Thyroid gland (tissue), 4 donors: ENCODE results near the gene DPP4. TPM values are rescaled to one million over a fixed set of nuclear protein-coding genes. Genes with fewer than 3 reads are reported as not detected.

Source experiments
- DNase-seq, 2 donors: peaks; one replicate each; pipeline ENCODE4 v3.0.0-alpha.2; 2019
- H3K27ac ChIP-seq, 3 donors: fragments of 200-600 bp; sonication (generic); 1 replicate in 2 of 3; 2 replicates in 1 of 3; pipeline ENCODE4 v1.5.1; 2016 to 2019; ENCODE audit warnings: mild to moderate bottlenecking in 1 of 3, moderate library complexity in 1 of 3
- H3K27me3 ChIP-seq: fragments of 200-600 bp; sonication (generic); one replicate; pipeline ENCODE4 v1.5.1; 2019
- H3K36me3 ChIP-seq, 2 donors: fragments of 200-600 bp; sonication (generic); one replicate each; pipeline ENCODE4 v1.5.1; 2016 to 2019
- H3K4me1 ChIP-seq, 2 donors: fragments of 200-600 bp; sonication (generic); one replicate each; pipeline ENCODE4 v1.5.1; 2017 to 2019
- H3K4me3 ChIP-seq, 3 donors: fragments of 200-600 bp; sonication (generic); replicated peaks in 1 of 3; 1 replicate in 2 of 3; 2 replicates in 1 of 3; pipeline ENCODE4 v1.5.1; 2016; ENCODE audit warnings: mild to moderate bottlenecking in 1 of 3
- H3K9me3 ChIP-seq: fragments of 200-600 bp; sonication (generic); one replicate; pipeline ENCODE4 v1.5.1; 2017
- CTCF ChIP-seq, 6 experiments: fragments of 200-600 bp in 3 of 6; fragments of 450-650 bp in 3 of 6; sonication (generic) in 3 of 6; IDR thresholded peaks; one replicate each; pipeline ENCODE4 v1.5.1; 2016 to 2019; ENCODE audit warnings: antibody characterized with exemption in 6 of 6, mild to moderate bottlenecking in 2 of 6, inconsistent platforms in 1 of 6, moderate library complexity in 1 of 6
- POLR2A ChIP-seq, 2 donors: fragments of 450-650 bp; IDR thresholded peaks; one replicate each; pipeline ENCODE4 v1.6.1; 2017; ENCODE audit warnings: antibody characterized with exemption in 2 of 2, mild to moderate bottlenecking in 2 of 2, moderate library complexity in 1 of 2
- WGBS, 2 donors: methylation state at CpG; one replicate each; pipeline ENCODE4 v1.1.5; 2017; 5-methylcytosine and 5-hydroxymethylcytosine counted together
- intact Hi-C: fragments of 100-400 bp; cut with DNase I; formaldehyde crosslinking; loops from one replicate; pipeline ENCODE4 v1.15.1; 2023
- total RNA-seq, 4 donors: library from RNA; depleted of rRNA; stranded (reverse); fragments of >200 nt; gene quantifications; one replicate each; pipeline ENCODE4 v1.2.3, GENCODE V29; 2016

The DPP4 gene
- total RNA-seq = 10 to 100 TPM in 1 of 4 donors, 1 to 10 TPM in 3; 3.0 to 12.7 (median 4.4) TPM

DNA sequence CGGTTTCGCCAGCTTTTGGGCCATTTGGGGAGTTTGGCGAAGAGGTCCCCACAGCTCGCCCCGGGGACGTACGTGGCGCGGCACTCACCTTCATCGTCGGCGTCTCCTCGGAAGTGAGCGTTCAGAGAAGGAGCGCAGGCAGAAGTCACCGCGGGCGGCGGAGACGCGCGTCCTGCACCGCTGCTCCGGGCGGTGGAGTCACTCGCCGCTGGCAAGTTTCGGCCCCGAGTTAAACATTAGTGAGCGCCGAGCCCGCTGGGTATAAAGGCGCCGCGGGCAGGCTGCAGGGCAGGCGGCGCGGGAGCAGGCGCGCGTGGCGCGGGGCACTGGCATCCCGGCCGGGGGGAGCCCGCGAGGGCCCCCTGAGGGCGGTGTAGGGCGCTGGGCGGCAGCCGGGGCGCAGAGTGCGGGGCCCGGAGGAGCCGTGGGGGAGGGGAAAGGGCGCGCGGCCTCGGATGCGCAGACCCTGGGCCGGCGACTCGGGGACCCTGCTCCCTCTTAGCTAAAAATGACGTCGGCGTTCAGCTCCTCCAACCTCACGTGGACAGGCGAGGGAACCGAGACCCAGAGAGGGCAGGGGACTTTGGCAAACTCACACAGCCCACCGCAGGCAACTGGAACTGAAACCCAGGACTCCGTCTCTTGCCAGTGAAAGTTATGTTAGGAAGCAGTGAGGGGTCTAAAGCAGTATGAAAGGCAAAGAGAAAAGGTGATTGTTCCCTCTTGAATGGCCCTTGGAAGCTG lies at the start of gene DPP4:
Gene DPP4, minus strand, starts transcription at position 328 of the 744 bp plus-strand sequence. Its CDS starts 234 bp downstream, at position 94.
- intact Hi-C loops = no loop called here
- H3K9me3 ChIP-seq = no peaks in the 10 kb centered on the region
- H3K4me1 ChIP-seq = peaks cover 8 to 11% of the 10 kb centered on the region in 2 donors
- TF ChIP-seq POLR2A (IDR thresholded peaks at IDR 0.05) (no peak), CTCF (IDR thresholded peaks at IDR 0.05) (peak in 1 of 6 experiments; percentile 9)
- no peaks in the 10 kb centered on the region for H3K27me3 ChIP-seq
- no peaks in the 10 kb centered on the region for H3K36me3 ChIP-seq
- H3K4me3 ChIP-seq = peak within 1 kb of the TSS in 2 of 3 donors; percentile 24 to 38
- H3K27ac ChIP-seq = no peak within 1 kb of the TSS
- WGBS, 2 donors = 3% methylated on average over 8 to 9 of the region's 71 CpGs
- peak; percentile 22 to 33 for DNase-seq

GRCh38 chr2:162118166-162119031 lies 44.4 kb upstream of the DPP4 start:
- no peaks in the 10 kb centered on the region for H3K9me3 ChIP-seq
- H3K4me3 ChIP-seq = no peak overlapping the region
- peak; percentile 15 to 67 for DNase-seq
- H3K27me3 ChIP-seq = no peaks in the 10 kb centered on the region
- WGBS, 2 donors = 44 to 61% methylated on average over 7 of the region's 7 CpGs
- H3K4me1 ChIP-seq = peaks cover 14 to 21% of the 10 kb centered on the region in 2 donors
- intact Hi-C loops = no loop called here
- peak overlapping the region in 2 of 3 donors; percentile 41 to 47 for H3K27ac ChIP-seq
- no peaks in the 10 kb centered on the region for H3K36me3 ChIP-seq
- TF ChIP-seq POLR2A (IDR thresholded peaks at IDR 0.05) (no peak), CTCF (IDR thresholded peaks at IDR 0.05) (no peak)

- H3K27me3 ChIP-seq = no peaks in the 10 kb centered on the region
- H3K27ac ChIP-seq = no peak overlapping the region
- no peaks in the 10 kb centered on the region for H3K9me3 ChIP-seq
- intact Hi-C loops = no loop called here
- no peaks in the 10 kb centered on the region for H3K36me3 ChIP-seq
- no peak for TF ChIP-seq CTCF (IDR thresholded peaks at IDR 0.05)
- TF ChIP-seq POLR2A (IDR thresholded peaks at IDR 0.05) = no peak
- no peak overlapping the region for H3K4me3 ChIP-seq
- H3K4me1 ChIP-seq = peaks cover 20 to 33% of the 10 kb centered on the region in 2 donors
- DNase-seq = no peak
Observed at GRCh38 chr2:162116352-162116751, 42.3 kb upstream of the DPP4 start.

- peaks cover 20 to 33% of the 10 kb centered on the region in 2 donors for H3K4me1 ChIP-seq
- intact Hi-C loops = no loop called here
- H3K9me3 ChIP-seq = no peaks in the 10 kb centered on the region
- TF ChIP-seq POLR2A (IDR thresholded peaks at IDR 0.05) = no peak
- TF ChIP-seq CTCF (IDR thresholded peaks at IDR 0.05) = no peak
- H3K4me3 ChIP-seq = no peak overlapping the region
- H3K27ac ChIP-seq = no peak overlapping the region
- H3K36me3 ChIP-seq = no peaks in the 10 kb centered on the region
- H3K27me3 ChIP-seq = no peaks in the 10 kb centered on the region
- 97 to 100% methylated on average over 2 of the region's 2 CpGs for WGBS, 2 donors
- no peak for DNase-seq
Observed at GRCh38 chr2:162115076-162115475, 41.1 kb upstream of the DPP4 start.
